ENCODE measurements around the gene DUSP14. TPM values are rescaled to one million over a fixed set of nuclear protein-coding genes. Genes with fewer than 3 reads are reported as not detected.

The DUSP14 gene
- total RNA-seq, 2 donors from 2014 or later = 13.5 to 15.6 TPM

GRCh38 chr17:37545486-37545885 is 55.8 kb downstream of the DUSP14 start:
- no peak for DNase-seq (ENCODE audit: low spot score)
- intact Hi-C loops (cut with DNase I) = no loop called here

GRCh38 chr17:37546302-37546701 is 56.6 kb downstream of the DUSP14 start:
- intact Hi-C loops (cut with DNase I) = no loop called here
- no peak for DNase-seq (ENCODE audit: low spot score)

GRCh38 chr17:37547986-37548385 is 58.3 kb downstream of the DUSP14 start:
- no peak for DNase-seq (ENCODE audit: low spot score)
- intact Hi-C loops (cut with DNase I) = no loop called here

- intact Hi-C loops (cut with DNase I) = no loop called here
- no peak for DNase-seq (ENCODE audit: low spot score)
Observed at GRCh38 chr17:37551788-37552187, 62.1 kb downstream of the DUSP14 start.

GRCh38 chr17:37553401-37553966 is 63.8 kb downstream of the DUSP14 start:
- no peak for DNase-seq (ENCODE audit: low spot score)
- intact Hi-C loops (cut with DNase I) = no loop called here

GRCh38 chr17:37555386-37555785 is 65.7 kb downstream of the DUSP14 start:
- intact Hi-C loops (cut with DNase I) = no loop called here
- DNase-seq (ENCODE audit: low spot score) = no peak

- intact Hi-C loops (cut with DNase I) = no loop called here
- no peak for DNase-seq (ENCODE audit: low spot score)
Observed at GRCh38 chr17:37557482-37557881, 67.8 kb downstream of the DUSP14 start.

GRCh38 chr17:37558299-37558698 is 68.6 kb downstream of the DUSP14 start:
- intact Hi-C loops (cut with DNase I) = no loop called here
- DNase-seq (ENCODE audit: low spot score) = no peak

GRCh38 chr17:37562016-37562745 is 72.5 kb downstream of the DUSP14 start:
- intact Hi-C loops (cut with DNase I) = no loop called here
- DNase-seq (ENCODE audit: low spot score) = no peak

Other genes starting within 250 kb of the DUSP14 start
- not detected for gene C17orf78, start 113.9 kb upstream of the DUSP14 start, total RNA-seq
- gene ACACA, start 83.1 kb upstream of the DUSP14 start, total RNA-seq = 10 to 100 TPM; 37.3 to 39.1 TPM
- gene TADA2A, start 83.0 kb upstream of the DUSP14 start, total RNA-seq = 10 to 100 TPM; 20.2 to 26.8 TPM
- 10 to 100 TPM; 20.7 to 24.3 TPM for gene SYNRG, start 119.5 kb downstream of the DUSP14 start, total RNA-seq
- gene DDX52, start 153.6 kb downstream of the DUSP14 start, total RNA-seq = 10 to 100 TPM; 16.8 to 20.7 TPM

Data from posterior vena cava (tissue), 2 donors.